Natural killer cell (primary cell): ENCODE measurements around the gene DLGAP4. TPM values are rescaled to one million over a fixed set of nuclear protein-coding genes. Genes with fewer than 3 reads are reported as not detected.

Experiments
- ATAC-seq, 3 donors: fragments of 150-1000 bp in 2 of 3; fragments of 200-7000 bp in 1 of 3; cut with Tn5 transposase; 1 replicate in 1 of 3; 2 replicates in 2 of 3; pipeline ENCODE4 v1.10.0; 2021; ENCODE audit warnings: mild to moderate bottlenecking in 2 of 3, moderate library complexity in 2 of 3
- DNase-seq, 2 donors: peaks; one replicate each; pipeline versions ENCODE4 v3.0.0 to v3.0.0-alpha.2; 2013 to 2021; ENCODE audit warnings: mixed read lengths in 1 of 2
- H3K27ac ChIP-seq: one replicate; pipeline ENCODE4 v1.5.1; 2013; ENCODE audit warnings: mild to moderate bottlenecking, low read length
- H3K27me3 ChIP-seq: one replicate; pipeline ENCODE4 v1.6.1; 2013; ENCODE audit warnings: low read length; ENCODE audit not compliant: control insufficient read depth, insufficient read depth
- H3K36me3 ChIP-seq: one replicate; pipeline ENCODE4 v1.6.1; 2013; ENCODE audit warnings: low read length; ENCODE audit not compliant: control insufficient read depth, insufficient read depth
- H3K4me1 ChIP-seq: one replicate; pipeline ENCODE4 v1.6.1; 2013; ENCODE audit warnings: low read length; ENCODE audit not compliant: control insufficient read depth, insufficient read depth
- H3K4me3 ChIP-seq: one replicate; pipeline ENCODE4 v1.5.1; 2013; ENCODE audit warnings: low read length
- H3K9me3 ChIP-seq: one replicate; pipeline ENCODE4 v1.6.1; 2013; ENCODE audit warnings: low read length; ENCODE audit not compliant: control insufficient read depth, insufficient read depth
- H3K27ac Mint-ChIP-seq, 2 donors: one replicate each; pipeline ENCODE4 v1.8.0; 2022; ENCODE audit warnings: mild to moderate bottlenecking in 2 of 2, mixed read lengths in 2 of 2, moderate library complexity in 1 of 2
- H3K27me3 Mint-ChIP-seq, 2 donors: one replicate each; pipeline ENCODE4 v1.8.0; 2022; ENCODE audit warnings: low read depth in 2 of 2, mixed read lengths in 2 of 2
- H3K36me3 Mint-ChIP-seq: one replicate; pipeline ENCODE4 v1.8.0; 2022; ENCODE audit warnings: mixed read lengths
- H3K4me1 Mint-ChIP-seq, 2 donors: one replicate each; pipeline ENCODE4 v1.8.0; 2022; ENCODE audit warnings: mixed read lengths in 2 of 2
- H3K4me3 Mint-ChIP-seq: one replicate; pipeline ENCODE4 v1.8.0; 2022; ENCODE audit warnings: mild to moderate bottlenecking, moderate library complexity, mixed read lengths
- H3K9me3 Mint-ChIP-seq, 2 donors: one replicate each; pipeline ENCODE4 v1.8.0; 2022; ENCODE audit warnings: mixed read lengths in 2 of 2
- CTCF ChIP-seq: fragments of 200-600 bp; IDR thresholded peaks from one replicate; pipeline ENCODE4 v1.8.0; 2022; ENCODE audit warnings: antibody characterized with exemption
- WGBS: methylation state at CpG from one replicate; pipeline ENCODE4 v1.1.7; 2013; ENCODE audit warnings: missing lambda C conversion rate; ENCODE audit not compliant: insufficient coverage; 5-methylcytosine and 5-hydroxymethylcytosine counted together
- intact Hi-C: fragments of 100-400 bp; cut with micrococcal nuclease; formaldehyde crosslinking; loops from one replicate; pipeline ENCODE4 v1.14.2; 2022
- total RNA-seq, 4 donors: library from RNA; stranded (reverse); fragments of 120-200 nt in 1 of 4; gene quantifications; one replicate each; pipeline versions ENCODE4 v1.2.3 to v1.2.4, GENCODE V29; 2013 to 2022

The DLGAP4 gene
- total RNA-seq, 3 donors from 2014 or later (not counting 1 experiment from before 2014, with no cell fraction given): 47.9 to 51.6 (median 51.2) TPM

DNA sequence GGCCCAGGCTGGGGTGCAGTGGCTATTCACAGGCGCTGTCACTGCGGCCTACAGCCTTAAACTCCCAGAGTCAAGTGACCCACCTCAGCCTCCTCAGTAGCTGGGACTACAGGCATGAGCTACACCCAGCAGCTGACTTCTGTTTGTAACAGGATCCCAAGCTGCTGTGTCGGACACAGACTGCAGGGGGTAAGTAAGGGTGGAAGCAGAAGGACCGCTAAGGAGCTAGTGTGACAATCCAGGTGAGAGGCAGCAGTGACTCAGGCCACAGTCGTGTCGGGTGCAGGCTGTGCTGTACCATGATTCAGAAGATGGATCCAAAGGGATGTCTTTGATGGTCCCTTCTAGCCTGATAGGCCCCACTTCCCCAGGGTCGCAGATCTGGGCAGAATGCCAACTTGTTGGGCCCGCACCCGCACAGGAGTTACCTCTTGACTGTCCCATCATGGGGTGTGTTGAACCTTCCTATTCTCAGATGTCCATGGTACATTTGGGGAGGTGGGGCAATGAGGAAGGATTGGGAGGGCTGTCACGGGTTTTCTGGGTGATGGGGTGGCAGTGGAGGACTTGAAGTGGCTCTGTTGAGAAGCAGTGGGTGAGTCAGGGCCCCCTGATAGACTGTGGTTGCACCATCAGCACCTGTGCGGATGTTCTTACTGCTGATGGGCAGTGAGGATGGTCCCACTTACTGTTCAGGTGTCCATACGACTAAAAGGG is 44.6 kb upstream of the DLGAP4 start:
- ATAC-seq (no peak), DNase-seq (no peak)
- Mint-ChIP-seq H3K4me1 (no peaks in the 10 kb centered on the region), H3K27ac (no peak overlapping the region), H3K4me3 (no peak overlapping the region), H3K9me3 (no peaks in the 10 kb centered on the region), H3K36me3 (no peaks in the 10 kb centered on the region), H3K27me3 (no peaks in the 10 kb centered on the region)
- Histone ChIP-seq H3K27ac (no peak overlapping the region), H3K9me3 (no peaks in the 10 kb centered on the region), H3K4me3 (no peak overlapping the region), H3K27me3 (no peaks in the 10 kb centered on the region), H3K36me3 (peaks cover 8% of the 10 kb centered on the region), H3K4me1 (no peaks in the 10 kb centered on the region)
- TF ChIP-seq CTCF: no peak
- 87% methylated on average over 12 of the region's 12 CpGs for WGBS
- intact Hi-C loops: no loop called here

DNA sequence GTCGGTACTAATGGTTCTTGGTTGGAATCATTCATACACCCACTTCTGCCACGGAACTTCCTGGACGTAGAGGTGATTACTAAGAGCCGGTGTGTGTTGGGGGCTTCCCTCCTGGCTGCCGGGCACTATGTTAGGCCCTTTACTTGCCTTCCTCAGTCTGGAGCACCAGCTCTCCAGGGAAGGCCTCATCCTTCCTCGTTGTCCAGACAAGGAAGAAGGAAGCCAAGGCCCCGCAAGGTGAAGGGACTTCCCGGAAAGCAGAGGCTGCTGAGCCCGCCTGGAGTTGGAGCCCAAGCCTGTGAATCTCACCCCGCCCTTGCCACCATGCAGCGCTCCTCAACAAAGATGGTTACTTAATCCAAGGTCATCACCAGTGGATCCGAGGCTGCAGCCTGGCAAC is 43.7 kb upstream of the DLGAP4 start:
- H3K36me3 Mint-ChIP-seq: no peaks in the 10 kb centered on the region
- no peaks in the 10 kb centered on the region for H3K4me1 ChIP-seq
- no peaks in the 10 kb centered on the region for H3K9me3 Mint-ChIP-seq
- H3K36me3 ChIP-seq: no peaks in the 10 kb centered on the region
- H3K27ac ChIP-seq: no peak overlapping the region
- no peaks in the 10 kb centered on the region for H3K4me1 Mint-ChIP-seq
- H3K27me3 ChIP-seq: no peaks in the 10 kb centered on the region
- H3K27ac Mint-ChIP-seq: no peak overlapping the region
- intact Hi-C loops: no loop called here
- no peaks in the 10 kb centered on the region for H3K9me3 ChIP-seq
- no peak for TF ChIP-seq CTCF
- no peak overlapping the region for H3K4me3 Mint-ChIP-seq
- DNase-seq: no peak
- no peaks in the 10 kb centered on the region for H3K27me3 Mint-ChIP-seq
- H3K4me3 ChIP-seq: no peak overlapping the region
- 91% methylated on average over 12 of the region's 12 CpGs for WGBS
- no peak for ATAC-seq

DNA sequence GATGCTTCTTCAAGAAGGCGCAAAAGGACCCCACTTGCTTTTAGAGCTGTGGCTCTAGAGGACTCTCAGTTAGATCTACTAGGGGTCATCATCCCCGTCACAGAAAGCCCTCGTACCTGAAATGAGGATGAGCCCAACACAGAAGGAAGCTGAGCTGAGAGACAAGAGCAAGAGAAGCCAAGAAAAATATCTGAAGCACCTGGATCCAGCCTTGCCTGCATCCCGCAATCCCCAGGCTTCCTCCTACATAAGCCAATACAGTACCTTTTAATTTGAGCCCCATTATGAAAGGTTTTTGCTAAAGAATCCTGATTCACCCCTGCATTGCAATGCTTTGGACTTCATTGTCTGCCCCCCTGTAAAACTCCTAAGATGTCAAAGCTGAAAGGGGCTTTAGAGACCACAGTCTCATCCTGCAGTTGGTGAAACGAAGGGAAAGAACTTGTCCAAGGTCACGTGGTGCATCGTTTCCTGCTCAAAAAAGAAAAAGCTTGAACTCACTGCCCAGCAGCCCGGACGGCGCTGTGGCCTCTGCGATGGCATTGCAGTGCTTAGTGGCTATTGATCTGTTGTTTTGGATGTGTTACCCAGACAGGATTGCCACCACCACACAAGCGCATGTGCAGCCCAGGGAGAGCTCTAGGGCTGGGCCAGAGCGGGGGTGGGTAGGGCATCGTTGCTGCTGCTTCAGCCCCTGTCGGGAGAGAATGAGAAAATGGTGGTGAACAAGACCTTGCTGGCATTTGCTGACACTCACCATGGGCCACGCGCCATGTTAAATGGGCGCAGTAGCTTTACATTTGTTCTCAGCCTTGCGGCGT is 41.5 kb upstream of the DLGAP4 start:
- Histone ChIP-seq H3K27me3 (no peaks in the 10 kb centered on the region), H3K27ac (no peak overlapping the region), H3K4me3 (no peak overlapping the region), H3K36me3 (no peaks in the 10 kb centered on the region), H3K9me3 (no peaks in the 10 kb centered on the region), H3K4me1 (no peaks in the 10 kb centered on the region)
- WGBS: 89% methylated on average over 20 of the region's 20 CpGs
- intact Hi-C loops: no loop called here
- Mint-ChIP-seq H3K27me3 (no peaks in the 10 kb centered on the region), H3K9me3 (no peaks in the 10 kb centered on the region), H3K27ac (no peak overlapping the region), H3K4me1 (no peaks in the 10 kb centered on the region), H3K4me3 (no peak overlapping the region), H3K36me3 (no peaks in the 10 kb centered on the region)
- ATAC-seq: no peak
- TF ChIP-seq CTCF: no peak
- DNase-seq: no peak
